Mesenteric fat pad (tissue), 1 donor: ENCODE results near the gene PCED1B. TPM values are rescaled to one million over a fixed set of nuclear protein-coding genes. Genes with fewer than 3 reads are reported as not detected.
"Not testable (repeated sequence)": the region's sequence is repeated elsewhere in the genome, so short reads cannot be mapped to it uniquely, and the experiment has no call there.

Experiments
- DNase-seq: peaks from one replicate; pipeline ENCODE4 v3.0.0-alpha.2; 2020; ENCODE audit warnings: low spot score
- total RNA-seq: library from RNA; stranded (reverse); fragmentation: NEBNext Ultra II Directional; extraction: Animal tissue kit (Norgen Biotek cat#: 25700); gene quantifications from one replicate; pipeline ENCODE4 v1.2.1, GENCODE V29; 2021
- donor health status: DM: yes; HTN: yes; CAD: no.

The PCED1B gene
- total RNA-seq, 1 donor from 2014 or later, result 6.1 TPM

DNA sequence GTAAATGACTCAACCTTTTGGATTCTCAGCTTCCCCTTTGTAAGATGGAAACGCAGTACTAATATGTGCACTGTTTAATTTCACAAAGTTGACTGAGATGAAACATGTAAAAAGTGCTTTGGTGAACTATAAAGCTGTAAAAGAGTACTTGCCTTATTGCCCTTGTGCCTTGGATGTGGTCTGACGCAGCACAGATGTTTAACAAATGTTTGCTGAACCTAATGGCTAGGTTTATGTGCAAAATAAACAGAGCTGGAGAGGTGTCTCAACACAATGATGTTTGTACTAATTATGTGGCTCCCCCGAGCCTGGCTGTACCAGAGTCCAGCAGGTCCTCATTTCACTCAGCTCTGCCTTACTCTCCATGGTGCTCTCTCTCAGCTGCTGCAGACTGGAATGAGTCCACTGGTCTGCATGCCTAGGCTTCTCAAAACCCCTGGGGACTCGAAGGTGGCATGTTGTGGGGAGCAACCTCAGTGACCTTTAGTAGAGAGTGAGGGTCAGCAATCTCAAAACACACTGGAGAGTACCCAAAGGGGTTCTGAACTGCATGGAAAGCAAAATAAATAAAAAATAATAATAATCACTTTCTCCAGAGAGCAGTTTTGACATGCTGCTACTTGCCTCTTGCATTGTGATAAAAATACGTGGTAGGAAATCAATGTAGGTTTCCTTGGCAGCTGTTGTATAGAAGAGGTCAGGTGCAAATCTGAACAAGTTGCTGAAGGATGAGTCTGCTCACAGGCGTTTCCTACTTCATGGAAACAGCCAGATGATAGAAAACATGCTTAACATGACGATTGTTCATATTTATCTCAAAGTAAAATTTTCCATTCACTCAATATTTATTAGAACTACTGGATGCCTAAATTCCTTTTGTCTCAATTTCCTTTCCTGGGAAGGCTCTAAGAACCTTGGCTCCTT, 8.9 kb downstream of the PCED1B start:
- DNase-seq, result no peak

DNA sequence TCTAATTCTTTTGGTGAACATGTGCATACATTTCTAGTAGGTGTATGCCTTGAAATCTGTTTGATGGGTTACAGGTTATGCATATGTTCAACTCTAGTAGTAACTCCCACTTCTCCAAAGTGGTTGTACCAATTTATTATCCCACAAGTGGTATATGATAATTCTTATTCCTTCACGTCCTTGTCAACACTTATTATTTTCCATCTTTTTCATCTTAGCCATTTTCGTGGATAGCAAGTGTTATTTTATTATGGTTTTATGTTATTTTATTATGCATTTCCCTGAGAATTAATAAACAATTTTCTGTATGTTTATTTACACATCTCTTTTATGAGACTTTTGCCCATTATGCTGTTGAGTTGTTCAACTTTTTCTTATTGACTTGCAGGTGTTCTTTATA, 11.6 kb downstream of the PCED1B start:
- DNase-seq, result no peak

DNA sequence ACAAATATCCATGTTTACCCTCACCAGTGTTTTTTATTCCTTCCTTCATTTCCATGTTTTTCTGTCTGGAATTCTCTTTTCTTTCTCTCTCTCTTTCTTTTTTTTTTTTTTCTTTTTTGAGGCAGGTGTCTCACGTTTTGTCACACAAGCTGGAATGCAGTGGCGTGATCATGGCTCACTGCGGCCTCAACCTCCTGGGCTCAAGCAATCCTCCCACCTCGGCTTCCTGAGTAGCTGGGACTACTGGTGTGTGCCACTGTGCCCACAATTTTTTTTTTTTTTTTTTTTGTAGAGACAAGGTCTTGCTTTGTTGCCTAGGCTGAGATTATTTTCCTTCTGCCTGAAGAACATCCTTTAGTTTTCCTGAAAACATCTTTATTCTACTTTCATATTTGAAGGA, 15.4 kb downstream of the PCED1B start:
- DNase-seq, result no peak

DNA sequence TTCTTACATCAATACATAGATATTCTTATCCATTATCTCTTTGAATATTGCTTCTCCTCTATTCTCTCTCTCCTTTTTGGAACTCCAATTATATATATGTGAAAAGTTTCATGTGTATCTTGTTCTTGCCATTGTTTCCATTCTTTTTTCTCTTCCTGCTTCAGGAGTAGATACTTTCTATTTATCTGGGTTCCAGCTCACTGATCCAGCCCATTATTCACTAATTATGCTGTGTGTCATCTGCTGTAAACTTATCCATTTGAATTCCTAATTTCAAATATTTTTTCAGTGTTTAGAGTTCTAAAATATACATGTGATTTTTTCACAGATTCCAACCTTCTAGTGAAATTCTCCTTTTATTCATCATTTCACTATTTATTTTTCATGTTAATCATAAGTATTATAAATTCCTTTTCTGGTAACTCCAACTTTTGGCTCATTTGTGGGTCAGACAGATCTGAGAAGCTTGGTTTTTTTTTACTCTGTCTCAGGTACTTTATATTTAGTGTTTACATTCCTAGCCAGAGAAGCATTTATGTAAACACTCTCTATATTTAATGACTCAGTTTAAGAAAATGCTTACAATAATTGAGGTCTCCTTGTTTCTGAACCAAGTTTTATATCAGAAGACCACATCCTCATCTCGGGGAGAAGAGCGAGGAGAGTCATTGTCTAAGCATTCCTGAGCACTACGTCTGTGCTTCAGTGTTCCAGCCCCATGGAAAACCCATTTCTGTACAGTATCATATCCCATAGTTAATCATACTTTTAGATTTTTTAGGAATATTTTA, 16.2 kb downstream of the PCED1B start:
- DNase-seq, result no peak

DNA sequence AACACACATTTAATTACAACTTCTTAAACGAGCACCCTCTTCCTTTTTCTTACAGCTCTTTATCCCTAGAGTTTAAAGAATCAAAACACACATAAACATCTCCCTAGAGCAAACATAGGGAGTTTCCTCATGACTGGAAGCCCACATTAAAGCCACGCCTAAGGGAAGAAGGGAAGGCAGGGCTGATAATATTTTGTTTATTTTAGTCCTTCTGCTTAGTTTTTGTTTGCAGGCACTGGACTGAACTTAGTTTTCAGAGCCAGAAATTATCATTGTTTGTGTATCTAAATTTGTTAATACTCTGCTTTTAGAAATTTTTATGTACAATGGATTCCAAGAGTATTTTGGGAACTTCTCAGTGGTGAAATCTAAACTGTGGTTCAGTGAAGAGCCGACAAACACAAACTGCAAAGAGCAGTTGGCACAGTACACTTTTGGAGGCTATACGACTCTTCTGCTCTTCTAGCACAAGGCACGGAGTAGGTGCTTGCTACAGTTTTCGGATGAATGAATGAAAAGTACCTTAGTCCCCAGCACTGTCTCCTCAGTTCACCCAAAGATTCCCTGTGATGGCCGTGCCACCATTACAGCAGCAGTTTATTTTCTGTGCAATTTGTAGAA, 18.0 kb downstream of the PCED1B start:
- no peak for DNase-seq

DNA sequence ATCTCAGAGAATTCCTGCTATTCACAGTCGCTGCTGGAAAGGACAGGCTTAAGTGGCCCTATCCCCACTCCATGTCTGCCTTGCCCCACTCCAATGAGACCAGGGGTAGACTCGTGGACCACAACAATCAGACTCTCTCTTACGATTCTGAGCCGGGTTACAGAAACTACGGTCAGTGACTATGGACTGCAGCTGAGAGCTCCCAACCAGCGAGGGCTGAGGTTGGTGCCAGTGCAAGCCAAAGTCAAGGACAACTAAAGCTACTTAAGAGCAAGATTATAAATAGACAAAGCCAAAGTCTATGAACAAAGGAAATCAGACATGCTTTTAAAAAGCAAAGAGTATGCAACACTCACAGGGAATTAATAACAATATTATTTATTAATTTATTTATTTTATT, 18.7 kb downstream of the PCED1B start:
- DNase-seq, result no peak

DNA sequence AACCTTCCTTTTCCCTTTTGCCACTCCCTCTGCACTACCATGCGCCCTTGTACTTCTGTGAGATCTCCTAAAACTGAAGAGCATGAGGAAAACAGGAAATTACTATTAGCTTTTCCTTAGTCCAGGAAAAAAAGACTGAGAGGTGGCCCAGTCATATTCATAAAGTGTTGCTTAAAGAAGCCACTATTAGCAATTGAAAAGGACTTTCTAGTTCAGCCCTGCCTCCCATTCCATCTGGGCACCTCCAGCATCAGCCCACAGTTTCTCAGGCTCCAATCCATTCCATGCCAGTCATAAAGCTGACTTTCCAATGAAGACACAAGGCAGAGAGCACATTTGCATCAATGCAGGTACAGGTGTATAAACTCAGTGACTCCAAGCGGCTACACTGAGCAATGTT, 20.2 kb downstream of the PCED1B start:
- no peak for DNase-seq

DNA sequence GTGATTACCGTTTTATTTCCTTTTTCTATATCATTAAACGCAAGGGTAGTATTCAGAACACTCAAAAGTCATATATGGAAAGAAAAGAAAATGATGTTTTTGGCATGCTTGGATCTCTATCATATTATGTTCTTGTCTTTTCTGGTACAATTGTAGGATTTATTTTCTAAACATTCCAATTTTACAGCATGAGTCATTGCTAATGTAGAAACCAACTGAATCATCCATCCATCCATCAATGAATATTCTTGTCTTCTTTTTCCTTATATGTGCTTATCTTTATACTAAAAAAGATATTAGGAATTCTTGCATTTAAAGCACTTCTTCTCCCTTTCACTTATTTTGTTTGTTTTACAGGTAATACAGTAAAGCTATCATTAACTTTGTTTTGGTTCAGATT, 20.7 kb downstream of the PCED1B start:
- no peak for DNase-seq

DNA sequence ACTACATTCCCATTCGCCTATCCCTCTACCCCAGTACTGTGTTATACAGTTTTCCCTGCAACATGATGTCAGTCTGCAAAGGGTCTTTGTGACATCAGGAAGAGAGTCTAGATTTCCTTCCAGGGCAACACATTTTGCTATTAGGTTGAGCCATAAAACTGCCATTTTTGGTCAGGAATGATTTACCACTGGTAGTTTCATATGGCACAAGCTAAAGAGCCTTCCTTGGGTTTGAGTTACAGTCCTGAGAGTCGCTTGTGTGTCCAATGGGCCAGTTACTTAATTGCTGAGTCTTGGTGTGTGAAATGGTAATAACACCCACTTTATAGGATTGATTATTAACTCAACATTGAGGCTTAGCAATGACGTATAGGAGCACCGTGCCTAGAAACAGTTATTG, 23.0 kb downstream of the PCED1B start:
- no peak for DNase-seq

DNA sequence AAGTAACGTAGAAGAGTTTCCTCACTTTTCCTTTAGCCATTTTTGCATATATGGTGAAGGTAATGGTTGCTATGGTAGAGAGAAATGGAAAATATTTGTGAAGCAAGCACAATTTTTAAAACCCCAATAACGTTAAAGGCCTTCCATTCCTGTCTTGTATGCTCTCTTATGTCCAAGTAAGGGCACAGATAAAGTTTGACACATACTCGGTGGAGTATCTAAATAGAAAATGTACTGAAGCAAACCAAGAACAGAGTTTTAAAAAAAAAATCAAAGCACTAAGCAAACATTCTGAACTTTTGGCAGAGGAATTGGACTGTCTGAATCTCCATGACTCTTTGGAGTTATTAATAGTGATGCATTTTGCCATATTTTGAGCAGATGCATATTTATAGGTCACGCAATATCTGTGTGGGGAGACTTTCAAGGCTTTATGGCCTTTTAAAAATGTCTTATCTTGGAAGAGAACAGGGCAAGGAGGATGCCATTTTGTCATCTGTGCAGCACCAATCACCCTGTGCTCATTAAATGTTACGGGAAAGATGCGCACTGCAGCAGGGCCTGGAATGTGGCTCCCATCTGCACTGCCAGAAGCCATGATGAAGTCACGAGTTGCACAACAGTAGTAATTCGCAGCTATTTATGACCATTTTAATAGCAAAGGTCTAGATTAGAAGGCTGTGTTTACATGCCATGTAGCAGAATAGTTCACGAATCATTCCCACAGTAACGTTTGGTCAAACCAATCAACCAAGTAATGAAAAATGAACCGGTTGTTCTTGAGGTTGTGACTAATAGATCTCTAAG, 23.6 kb downstream of the PCED1B start:
- DNase-seq, result no peak

DNA sequence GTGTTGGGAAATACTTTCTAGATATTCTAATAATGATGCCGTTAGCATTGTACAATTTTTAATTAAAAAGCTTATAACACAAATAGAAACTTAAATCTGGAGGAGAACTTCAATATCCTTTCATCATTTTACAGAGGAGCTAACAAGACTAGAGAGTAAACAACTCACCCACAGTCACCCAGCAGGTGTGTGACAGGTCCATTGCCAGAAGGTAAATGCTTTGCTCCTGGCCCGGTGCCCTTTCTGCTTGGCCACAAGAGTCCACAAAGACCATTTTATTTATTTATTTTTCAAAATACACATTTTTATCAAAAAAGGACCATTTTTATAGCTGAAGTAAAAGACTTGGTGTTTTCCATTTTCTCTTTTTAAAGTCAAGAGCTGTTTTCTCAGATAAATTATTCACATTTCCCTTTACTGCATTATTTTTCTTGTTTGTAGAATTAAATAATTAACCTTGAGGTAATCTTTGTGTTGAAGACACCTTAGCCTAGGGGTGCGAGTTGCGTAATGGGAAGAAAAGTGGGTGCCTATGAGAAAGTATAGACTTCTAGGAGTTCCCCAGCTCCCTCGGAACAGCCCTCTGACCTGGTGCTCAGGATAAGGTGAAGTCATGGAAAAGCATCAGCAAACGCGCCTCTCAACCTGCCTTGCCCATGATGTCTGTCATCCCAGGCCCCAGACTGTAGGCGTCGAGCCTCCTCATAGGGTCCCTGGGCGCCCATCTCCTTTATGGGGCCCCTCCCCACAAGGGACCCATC, 26.7 kb downstream of the PCED1B start:
- no peak for DNase-seq

DNA sequence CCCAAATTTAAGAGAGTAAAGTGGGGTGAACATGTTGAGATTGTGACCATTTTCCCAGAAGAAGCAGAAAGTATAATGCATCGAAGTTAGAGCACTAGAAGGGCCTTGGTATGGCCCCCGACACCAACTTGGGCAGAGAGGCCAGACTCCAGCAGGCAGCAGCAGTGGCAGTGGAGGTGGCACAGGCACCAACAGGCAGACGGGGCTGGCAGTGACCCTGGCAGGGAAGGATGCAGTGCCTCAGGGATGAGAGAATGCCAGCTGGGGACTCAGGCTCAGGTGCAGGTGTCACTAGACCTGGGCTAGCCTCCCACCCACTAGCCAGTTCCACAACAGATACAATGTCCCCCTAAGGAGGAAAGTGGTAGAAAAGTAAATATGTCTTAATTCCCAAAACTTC, 28.0 kb downstream of the PCED1B start:
- DNase-seq, result no peak

DNA sequence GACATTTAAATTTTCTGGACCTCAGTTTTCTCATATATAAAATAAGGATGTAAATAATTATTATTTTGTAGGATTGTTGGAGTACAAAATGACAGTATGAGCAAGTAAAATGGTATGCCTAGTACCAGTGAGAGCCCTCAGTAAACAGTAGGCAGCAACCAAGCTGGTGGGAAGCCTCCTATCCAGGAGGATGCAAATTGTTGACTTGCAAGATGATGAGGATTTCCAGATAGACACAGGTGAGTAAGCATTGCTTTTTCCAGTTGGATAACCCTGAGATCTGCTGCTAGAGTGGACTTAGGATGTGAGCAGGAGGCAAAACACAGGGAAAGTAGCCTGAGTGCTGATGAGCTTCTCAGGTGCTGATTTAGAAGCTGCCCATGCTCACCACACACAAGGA, 28.5 kb downstream of the PCED1B start:
- DNase-seq, result no peak

DNA sequence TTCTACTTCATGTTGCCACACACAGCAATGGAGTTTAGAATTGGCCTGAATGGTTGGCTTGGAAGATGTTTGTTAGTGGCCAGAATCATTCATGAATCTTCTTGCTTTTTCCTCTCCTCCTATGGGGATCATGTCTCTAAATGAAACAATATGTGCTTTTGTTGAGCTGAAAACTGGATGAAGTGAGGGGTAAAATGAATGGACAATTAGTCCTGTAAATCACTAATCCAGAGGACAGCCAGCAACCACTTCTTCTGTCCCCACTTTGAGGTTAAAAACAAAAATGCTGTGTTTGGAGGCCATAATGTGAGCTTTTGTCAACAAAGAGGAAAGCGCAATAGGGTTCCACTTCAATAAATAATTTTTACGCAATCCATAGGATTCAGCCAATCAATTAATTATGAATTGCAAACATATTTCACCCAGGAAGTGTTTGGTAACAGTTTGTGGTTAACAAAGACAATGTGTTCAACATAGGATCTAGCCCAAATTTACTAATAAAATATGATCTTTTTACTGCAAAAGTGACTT, 30.7 kb downstream of the PCED1B start:
- no peak for DNase-seq

DNA sequence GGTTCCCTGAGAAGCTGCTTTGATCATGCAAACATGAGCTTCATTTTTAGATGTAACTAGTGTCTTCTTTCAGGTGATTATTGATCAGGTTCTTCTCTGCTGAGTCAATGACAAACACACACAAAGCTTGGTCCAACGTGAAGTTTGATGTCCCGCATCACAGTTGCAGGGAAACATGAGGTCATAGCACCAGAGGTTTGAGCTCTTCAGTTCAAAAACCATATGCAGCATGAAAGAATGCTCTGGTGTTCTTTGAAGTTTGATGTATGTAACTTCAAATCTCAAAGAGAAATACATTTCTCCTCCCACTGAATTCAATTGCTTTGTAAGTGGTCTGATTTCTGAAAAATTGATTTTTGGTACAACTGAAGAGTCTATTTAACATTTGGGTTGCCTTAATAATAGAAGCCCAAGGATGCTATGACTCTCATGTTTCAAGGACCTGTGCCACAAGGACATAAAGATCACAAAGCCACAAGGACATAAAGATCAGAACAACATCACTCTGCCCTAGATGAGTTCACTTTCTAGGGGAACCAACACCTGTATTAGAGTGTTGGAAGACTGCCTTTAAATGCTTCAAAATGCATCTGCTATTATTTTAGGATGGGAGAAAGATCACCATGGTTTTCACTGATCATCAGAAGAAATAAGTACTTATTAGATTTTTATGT, 31.4 kb downstream of the PCED1B start:
- no peak for DNase-seq

DNA sequence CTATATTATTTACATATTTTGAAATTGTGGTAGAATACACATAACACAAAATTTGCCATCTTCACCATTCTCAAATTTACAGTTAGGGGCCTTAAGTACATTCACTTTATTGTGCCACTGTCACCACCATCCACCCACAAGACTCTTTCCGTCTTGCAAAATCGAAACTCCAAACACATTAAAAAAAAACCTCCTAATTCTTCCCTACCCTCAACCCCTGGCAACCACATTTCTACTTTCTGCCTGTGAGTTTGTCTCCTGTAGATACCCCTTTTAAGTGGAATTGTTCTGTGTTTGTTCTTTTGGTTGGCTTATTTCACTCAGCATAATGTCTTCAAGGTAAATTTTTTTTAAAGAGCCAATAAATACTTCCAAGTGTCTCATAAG, 32.0 kb downstream of the PCED1B start:
- no peak for DNase-seq

DNA sequence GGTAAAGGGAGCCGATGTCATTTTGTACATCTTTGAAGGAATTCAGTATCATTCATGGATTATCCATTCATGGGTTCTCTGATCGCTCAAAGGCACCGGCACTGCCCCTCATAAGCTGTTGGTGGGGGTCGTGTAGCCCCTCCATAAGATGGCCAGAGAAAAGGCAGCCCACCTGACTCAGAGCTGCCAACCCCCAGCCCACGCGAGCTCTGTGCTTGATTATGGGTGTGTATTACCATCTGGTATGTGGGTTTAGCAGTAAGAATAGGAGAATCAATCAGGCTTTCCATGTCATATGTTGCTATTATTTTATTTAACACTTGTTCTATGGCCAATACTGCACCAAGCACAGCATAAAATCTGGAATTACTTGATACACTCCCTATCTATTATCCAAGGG, 32.4 kb downstream of the PCED1B start:
- DNase-seq, result no peak

DNA sequence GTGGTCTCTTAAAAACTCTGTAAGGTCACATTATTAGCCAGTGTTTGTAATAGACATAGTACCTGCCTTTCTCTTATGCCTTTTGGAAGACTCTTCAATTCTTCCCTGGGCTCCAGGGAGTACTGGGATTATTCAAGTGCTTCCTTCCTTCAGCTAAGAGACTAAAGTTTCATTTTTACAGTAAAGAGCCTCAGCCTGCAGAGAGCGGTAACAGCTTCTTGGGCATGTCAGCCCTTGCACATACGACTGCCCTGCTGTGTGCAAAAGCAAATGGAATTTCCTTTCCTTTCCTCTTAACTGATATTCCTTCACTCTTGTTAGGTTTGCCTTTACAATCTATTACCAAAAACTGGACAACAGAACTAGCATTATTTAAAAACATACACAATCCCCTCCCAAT, 33.3 kb downstream of the PCED1B start:
- no peak for DNase-seq

DNA sequence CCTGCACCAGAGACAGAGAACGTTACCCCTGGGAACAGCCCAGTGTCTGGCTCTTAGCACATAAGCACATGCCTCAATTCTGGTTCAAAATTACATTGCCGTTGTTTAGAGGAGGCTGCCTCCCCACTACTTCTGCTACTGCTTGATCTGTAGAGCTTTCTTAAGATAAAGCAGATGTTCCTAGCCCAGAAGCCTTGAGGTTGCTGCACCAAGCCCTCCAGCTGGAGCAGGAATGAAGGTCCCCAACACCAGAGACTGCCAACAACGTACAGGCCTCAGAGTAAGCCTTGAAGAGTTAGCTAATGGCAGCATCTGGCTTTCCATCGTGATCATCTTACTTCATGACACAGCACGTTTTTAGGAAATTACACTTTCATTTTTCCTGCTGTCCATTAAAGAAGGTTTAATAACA, 35.1 kb downstream of the PCED1B start:
- DNase-seq, result no peak

DNA sequence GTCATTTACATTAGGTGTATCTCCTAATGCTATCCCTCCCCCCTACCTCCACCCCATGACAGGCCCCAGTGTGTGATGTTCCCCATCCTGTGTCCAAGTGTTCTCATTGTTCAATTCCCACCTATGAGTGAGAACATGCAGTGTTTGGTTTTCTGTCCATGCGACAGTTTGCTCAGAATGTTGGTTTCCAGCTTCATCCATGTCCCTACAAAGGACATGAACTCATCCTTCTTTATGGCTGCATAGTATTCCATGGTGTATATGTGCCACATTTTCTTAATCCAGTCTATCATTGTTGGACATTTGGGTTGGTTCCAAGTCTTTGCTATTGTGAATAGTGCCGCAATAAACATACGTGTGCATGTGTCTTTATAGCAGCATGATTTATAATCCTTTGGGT, 37.9 kb downstream of the PCED1B start:
- DNase-seq, result not testable (repeated sequence)
